Endothelial cell of coronary artery (primary cell): Measurements from ENCODE around the gene KLHDC7A. TPM values are rescaled to one million over a fixed set of nuclear protein-coding genes. Genes with fewer than 3 reads are reported as not detected.

ENCODE experiments used
- total RNA-seq: library from RNA; depleted of rRNA; stranded (reverse); fragments of >200 nt; gene quantifications from 2 replicates; pipeline ENCODE4 v1.2.3, GENCODE V29; 2014

The KLHDC7A gene
- total RNA-seq, result not detected in 2 replicates

GRCh38 chr1:18480315-18481189 lies at the start of gene KLHDC7A:
Gene KLHDC7A (plus strand): TSS chr1:18480930. CDS start chr1:18480982, 52 bp downstream.

Other genes with a start within 250 kb of the KLHDC7A start
- not detected in 2 replicates for gene PAX7, start 149.9 kb downstream of the KLHDC7A start, total RNA-seq